SH-SY5Y (cell line): Measurements from ENCODE around the gene MARK3.

Experiments used
- GATA2 ChIP-seq: IDR thresholded peaks from 2 replicates; pipeline ENCODE4 v1.6.1; 2011; ENCODE audit warnings: mild to moderate bottlenecking, low read depth, low read length
- GATA3 ChIP-seq: IDR thresholded peaks from 2 replicates; pipeline ENCODE4 v1.6.1; 2011; ENCODE audit warnings: low read depth, mild to moderate bottlenecking, low read length, moderate library complexity

GRCh38 chr14:103552011-103552845 is 167.0 kb downstream of the MARK3 start:
- TF ChIP-seq GATA2 (no peak), GATA3 (no peak)
